Sciatic nerve (tissue), 2 donors: ENCODE results near the gene PCDHB5. TPM values are rescaled to one million over a fixed set of nuclear protein-coding genes. Genes with fewer than 3 reads are reported as not detected.
"Not testable (repeated sequence)": the region's sequence is repeated elsewhere in the genome, so short reads cannot be mapped to it uniquely, and the experiment has no call there.

ENCODE experiments used
- ATAC-seq: fragments of 200-7000 bp; cut with Tn5 transposase; one replicate; pipeline ENCODE4 v1.9.1; 2020; ENCODE audit warnings: mild to moderate bottlenecking, moderate library complexity
- DNase-seq: peaks from one replicate; pipeline ENCODE4 v3.0.0-alpha.2; 2020; ENCODE audit warnings: low spot score
- intact Hi-C: fragments of 100-400 bp; cut with DNase I; formaldehyde crosslinking; loops from one replicate; pipeline ENCODE4 v1.14.2; 2022
- total RNA-seq: library from RNA; stranded (reverse); fragmentation: NEBNext Ultra II Directional; extraction: Animal tissue kit (Norgen Biotek cat#: 25700); gene quantifications from one replicate; pipeline ENCODE4 v1.2.1, GENCODE V29; 2021
- donor health status: DM: no; HTN: no; CAD: no.
- donor health status: DM: no; HTN: no; CAD: no.

Gene PCDHB5
- total RNA-seq, 1 donor from 2014 or later, result 4.4 TPM

DNA sequence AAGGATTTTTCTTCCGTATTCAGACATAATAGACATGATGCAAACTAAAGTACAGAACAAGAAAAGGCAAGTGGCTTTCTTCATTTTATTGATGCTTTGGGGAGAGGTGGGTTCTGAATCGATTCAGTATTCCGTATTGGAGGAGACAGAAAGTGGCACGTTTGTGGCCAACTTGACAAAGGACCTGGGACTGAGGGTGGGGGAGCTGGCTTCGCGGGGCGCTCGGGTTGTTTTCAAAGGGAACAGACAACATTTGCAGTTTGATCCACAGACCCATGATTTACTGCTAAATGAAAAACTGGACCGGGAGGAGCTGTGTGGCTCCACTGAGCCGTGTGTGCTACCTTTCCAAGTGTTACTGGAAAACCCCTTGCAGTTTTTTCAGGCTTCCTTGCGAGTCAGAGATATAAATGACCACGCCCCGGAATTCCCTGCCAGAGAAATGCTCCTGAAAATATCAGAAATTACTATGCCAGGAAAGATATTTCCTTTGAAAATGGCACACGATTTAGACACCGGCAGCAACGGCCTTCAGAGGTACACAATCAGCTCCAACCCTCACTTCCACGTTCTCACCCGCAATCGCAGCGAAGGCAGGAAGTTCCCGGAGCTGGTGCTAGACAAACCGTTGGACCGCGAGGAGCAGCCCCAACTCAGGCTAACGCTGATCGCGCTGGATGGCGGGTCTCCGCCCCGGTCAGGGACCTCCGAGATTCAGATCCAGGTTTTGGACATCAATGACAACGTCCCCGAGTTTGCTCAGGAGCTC, 15.4 kb downstream of the PCDHB5 start:
- no peak for ATAC-seq
- intact Hi-C loops, result no loop called here
- DNase-seq, result no peak

DNA sequence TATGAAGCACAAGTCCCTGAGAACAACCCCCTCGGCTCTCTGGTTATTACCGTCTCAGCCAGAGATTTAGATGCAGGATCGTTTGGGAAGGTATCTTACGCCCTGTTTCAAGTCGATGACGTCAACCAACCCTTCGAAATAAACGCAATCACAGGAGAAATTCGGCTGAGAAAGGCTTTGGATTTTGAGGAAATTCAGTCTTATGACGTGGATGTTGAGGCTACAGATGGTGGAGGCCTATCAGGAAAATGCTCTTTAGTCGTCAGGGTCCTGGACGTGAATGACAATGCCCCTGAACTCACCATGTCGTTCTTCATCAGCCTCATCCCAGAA, 16.0 kb downstream of the PCDHB5 start:
- intact Hi-C loops, result no loop called here

DNA sequence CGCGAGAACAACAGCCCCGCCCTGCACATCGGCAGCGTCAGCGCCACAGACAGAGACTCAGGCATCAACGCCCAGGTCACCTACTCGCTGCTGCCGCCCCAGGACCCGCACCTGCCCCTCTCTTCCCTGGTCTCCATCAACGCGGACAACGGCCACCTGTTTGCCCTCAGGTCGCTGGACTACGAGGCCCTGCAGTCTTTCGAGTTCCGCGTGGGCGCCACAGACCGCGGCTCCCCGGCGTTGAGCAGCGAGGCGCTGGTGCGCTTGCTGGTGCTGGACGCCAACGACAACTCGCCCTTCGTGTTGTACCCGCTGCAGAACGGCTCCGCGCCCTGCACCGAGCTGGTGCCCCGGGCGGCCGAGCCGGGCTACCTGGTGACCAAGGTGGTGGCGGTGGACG, 16.6 kb downstream of the PCDHB5 start:
- ATAC-seq, DNase-seq, intact Hi-C loops: not testable (repeated sequence)

More for the DNA sequence above, 16.0 kb downstream of the PCDHB5 start:
- DNase-seq (no peak), ATAC-seq (no peak)

DNA sequence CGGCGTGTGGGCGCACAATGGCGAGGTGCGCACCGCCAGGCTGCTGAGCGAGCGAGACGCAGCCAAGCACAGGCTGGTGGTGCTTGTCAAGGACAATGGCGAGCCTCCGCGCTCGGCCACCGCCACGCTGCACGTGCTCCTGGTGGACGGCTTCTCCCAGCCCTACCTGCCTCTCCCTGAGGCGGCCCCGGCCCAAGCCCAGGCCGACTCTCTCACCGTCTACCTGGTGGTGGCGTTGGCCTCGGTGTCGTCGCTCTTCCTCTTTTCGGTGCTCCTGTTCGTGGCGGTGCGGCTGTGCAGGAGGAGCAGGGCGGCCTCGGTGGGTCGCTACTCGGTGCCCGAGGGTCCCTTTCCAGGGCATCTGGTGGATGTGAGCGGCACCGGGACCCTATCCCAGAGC, 17.1 kb downstream of the PCDHB5 start:
- DNase-seq, intact Hi-C loops, ATAC-seq: not testable (repeated sequence)

DNA sequence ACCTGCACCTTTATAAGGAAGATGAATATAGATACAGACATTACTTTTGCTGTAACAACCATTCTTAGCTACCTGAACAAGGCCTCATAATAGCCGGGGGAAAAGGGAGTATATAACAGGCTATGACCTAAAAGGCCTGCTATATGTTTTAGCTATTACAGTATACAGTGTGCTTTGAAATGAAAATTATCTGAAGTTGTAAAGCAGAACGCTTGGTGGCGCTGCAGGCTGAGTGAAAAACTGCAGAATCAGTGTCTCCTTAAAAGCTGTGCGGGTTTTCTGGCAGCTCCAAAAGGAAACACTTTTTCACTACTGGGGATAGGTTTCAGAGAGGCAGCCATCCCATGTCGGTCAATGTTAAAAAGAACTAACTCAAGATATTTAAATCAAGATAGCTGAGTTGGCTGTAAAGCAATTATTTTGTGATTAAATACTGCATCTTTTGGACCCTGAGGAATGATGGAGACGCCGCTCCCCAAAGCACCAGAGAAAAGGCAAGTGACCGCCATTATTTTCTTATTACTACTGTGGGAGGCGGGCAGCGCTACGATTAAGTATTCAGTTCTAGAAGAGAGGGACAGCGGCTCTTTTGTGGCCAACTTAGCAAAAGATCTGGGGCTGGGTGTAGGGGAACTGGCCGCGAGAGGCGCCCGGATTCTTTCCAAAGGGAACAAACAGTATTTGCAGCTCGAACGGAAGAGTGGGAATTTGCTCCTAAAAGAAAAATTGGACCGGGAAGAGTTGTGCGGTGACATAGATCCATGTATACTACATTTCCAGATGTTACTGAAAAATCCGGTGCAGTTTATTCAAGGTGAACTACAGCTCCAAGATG, 20.8 kb downstream of the PCDHB5 start:
- intact Hi-C loops, result no loop called here

DNA sequence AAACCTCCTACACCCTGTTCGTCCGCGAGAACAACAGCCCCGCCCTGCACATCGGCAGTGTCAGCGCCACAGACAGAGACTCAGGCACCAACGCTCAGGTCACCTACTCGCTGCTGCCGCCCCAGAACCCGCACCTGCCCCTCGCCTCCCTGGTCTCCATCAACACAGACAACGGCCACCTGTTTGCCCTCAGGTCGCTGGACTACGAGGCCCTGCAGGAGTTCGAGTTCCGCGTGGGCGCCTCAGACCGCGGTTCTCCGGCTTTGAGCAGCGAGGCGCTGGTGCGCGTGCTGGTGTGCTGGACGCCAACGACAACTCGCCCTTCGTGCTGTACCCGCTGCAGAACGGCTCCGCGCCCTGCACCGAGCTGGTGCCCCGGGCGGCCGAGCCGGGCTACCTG, 22.4 kb downstream of the PCDHB5 start:
- intact Hi-C loops, DNase-seq, ATAC-seq: not testable (repeated sequence)

More for the DNA sequence above, 20.8 kb downstream of the PCDHB5 start:
- ATAC-seq, result no peak
- no peak for DNase-seq

DNA sequence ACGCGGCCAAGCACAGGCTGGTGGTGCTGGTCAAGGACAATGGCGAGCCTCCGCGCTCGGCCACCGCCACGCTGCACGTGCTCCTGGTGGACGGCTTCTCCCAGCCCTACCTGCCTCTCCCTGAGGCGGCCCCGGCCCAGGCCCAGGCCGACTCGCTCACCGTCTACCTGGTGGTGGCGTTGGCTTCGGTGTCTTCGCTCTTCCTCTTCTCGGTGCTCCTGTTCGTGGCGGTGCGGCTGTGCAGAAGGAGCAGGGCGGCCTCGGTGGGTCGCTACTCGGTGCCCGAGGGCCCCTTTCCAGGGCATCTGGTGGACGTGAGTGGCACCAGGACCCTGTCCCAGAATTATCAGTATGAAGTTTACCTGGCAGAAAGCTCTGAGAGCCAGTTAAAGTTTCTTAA, 22.9 kb downstream of the PCDHB5 start:
- ATAC-seq, DNase-seq, intact Hi-C loops: not testable (repeated sequence)

DNA sequence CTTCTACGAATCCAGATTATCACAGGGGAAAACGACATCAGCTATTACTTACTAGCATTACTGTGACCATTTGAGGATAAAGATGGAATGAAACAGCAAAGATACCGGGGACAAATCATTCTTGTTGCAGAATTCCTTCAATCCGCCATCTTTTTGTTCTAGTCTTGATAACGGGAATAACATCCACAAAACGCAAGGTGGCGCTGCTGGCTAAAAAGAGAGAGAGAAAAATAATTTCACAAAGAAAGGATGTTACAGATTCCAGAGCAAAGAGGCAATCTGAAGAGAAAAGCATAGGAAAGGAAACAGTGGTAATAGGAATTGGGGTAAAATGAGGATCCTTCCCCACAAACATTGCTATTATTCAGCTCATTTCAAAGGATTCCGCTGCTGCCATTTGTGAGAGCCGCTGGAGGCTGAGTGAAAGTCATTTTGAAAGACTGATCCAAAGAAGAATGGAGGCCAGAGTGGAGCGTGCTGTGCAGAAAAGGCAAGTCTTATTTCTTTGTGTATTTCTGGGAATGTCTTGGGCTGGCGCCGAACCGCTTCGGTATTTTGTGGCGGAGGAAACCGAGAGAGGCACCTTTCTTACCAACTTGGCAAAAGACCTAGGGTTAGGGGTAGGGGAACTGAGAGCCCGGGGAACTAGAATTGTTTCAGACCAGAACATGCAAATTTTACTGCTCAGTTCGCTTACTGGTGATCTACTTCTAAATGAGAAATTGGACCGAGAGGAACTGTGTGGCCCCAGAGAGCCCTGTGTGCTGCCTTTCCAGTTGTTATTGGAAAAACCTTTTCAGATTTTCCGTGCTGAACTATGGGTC, 37.6 kb downstream of the PCDHB5 start, which contains the start of gene PCDHB7:
Gene PCDHB7 (plus strand): TSS at position 264 of the 824 bp plus-strand sequence. CDS start 192 bp downstream, at position 456.
- DNase-seq (no peak), ATAC-seq (no peak)
- intact Hi-C loops, result no loop called here

DNA sequence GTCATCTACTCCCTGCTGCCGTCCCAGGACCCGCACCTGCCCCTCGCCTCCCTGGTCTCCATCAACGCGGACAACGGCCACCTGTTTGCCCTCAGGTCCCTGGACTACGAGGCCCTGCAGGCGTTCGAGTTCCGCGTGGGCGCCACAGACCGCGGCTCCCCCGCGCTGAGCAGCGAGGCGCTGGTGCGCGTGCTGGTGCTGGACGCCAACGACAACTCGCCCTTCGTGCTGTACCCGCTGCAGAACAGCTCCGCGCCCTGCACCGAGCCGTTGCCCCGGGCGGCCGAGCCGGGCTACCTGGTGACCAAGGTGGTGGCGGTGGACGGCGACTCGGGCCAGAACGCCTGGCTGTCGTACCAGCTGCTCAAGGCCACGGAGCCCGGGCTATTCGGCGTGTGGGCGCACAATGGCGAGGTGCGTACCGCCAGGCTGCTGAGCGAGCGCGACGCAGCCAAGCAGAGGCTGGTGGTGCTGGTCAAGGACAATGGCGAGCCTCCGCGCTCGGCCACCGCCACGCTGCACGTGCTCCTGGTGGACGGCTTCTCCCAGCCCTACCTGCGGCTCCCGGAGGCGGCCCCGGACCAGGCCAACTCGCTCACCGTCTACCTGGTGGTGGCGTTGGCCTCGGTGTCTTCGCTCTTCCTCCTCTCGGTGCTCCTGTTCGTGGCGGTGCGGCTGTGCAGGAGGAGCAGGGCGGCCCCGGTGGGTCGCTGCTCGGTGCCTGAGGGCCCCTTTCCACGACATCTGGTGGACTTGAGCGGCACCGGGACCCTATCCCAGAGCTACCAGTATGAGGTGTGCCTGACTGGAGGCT, 39.5 kb downstream of the PCDHB5 start:
- ATAC-seq, DNase-seq, intact Hi-C loops: not testable (repeated sequence)

DNA sequence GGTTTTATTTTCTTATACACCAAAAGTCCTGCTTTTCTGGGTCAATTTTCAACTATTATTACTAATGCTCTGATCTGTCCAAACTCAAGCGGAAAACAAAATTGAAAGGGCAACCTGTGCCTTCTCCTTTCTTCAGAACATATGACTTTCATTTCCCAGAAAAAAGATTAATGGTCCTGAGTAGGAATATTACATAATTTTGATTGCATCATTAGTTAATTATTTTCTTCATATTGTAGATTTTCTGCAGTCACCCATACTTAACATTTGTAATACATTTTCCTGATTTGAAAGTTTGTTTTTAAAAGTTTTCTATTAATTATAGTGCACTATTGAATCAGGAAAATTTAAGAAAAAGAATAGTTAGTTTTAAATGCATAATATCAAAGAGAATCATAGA, 40.9 kb downstream of the PCDHB5 start:
- ATAC-seq, result no peak
- no peak for DNase-seq
- intact Hi-C loops, result no loop called here

DNA sequence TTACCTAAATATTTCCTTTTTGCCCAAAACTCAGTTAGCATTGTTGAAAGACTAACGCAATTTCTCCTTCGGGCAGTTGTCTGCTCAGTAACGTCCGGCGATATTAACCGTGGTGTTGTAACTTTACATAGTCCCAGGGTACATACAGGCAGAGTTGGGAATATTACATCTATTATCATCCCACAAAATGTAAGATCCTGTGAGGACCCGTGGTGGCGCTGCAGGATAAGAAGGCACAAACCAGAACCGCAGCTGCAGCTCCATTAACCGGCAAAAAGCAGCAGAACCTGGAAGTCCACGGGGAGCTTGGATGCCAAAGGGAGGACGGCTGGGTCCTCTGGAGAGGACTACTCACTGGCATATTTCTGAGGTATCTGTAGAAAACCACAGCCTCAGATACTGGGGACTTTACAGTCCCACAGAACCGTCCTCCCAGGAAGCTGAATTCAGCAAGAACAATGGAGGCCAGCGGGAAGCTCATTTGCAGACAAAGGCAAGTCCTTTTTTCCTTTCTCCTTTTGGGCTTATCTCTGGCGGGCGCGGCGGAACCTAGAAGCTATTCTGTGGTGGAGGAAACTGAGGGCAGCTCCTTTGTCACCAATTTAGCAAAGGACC, 42.7 kb downstream of the PCDHB5 start, which contains the start of gene PCDHB8:
Gene PCDHB8 (plus strand): TSS at position 214 of the 615 bp plus-strand sequence. CDS start 245 bp downstream, at position 459.
- ATAC-seq, DNase-seq, intact Hi-C loops: not testable (repeated sequence)

DNA sequence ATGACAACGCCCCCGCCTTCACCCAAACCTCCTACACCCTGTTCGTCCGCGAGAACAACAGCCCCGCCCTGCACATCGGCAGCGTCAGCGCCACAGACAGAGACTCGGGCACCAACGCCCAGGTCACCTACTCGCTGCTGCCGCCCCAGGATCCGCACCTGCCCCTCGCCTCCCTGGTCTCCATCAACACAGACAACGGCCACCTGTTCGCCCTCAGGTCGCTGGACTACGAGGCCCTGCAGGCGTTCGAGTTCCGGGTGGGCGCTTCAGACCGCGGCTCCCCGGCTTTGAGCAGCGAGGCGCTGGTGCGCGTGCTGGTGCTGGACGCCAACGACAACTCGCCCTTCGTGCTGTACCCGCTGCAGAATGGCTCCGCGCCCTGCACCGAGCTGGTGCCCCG, 44.4 kb downstream of the PCDHB5 start:
- intact Hi-C loops, ATAC-seq, DNase-seq: not testable (repeated sequence)

DNA sequence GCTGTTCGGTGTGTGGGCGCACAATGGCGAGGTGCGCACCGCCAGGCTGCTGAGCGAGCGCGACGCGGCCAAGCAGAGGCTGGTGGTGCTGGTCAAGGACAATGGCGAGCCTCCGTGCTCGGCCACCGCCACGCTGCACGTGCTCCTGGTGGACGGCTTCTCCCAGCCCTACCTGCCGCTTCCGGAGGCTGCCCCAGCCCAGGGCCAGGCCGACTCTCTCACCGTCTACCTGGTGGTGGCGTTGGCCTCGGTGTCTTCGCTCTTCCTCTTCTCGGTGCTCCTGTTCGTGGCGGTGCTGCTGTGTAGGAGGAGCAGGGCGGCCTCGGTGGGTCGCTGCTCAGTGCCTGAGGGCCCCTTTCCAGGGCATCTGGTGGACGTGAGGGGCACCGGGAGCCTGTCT, 44.9 kb downstream of the PCDHB5 start:
- DNase-seq, ATAC-seq, intact Hi-C loops: not testable (repeated sequence)

DNA sequence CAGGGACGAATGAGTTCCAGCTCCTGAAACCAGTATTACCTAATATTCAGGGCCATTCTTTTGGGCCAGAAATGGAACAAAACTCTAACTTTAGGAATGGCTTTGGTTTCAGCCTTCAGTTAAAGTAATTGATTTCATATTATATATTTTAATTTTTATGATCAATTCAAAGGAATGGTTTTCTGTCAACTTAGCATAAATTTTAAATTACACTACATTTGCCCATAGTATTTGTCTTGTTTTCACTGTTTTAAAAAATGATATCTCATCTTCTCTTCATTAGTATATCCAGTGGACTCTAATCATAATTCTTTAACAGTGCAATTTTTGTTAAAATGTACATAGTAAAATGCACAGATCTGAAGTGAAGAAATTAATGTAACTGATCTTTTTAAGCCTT, 45.3 kb downstream of the PCDHB5 start:
- no peak for DNase-seq
- ATAC-seq, result no peak
- intact Hi-C loops, result no loop called here

DNA sequence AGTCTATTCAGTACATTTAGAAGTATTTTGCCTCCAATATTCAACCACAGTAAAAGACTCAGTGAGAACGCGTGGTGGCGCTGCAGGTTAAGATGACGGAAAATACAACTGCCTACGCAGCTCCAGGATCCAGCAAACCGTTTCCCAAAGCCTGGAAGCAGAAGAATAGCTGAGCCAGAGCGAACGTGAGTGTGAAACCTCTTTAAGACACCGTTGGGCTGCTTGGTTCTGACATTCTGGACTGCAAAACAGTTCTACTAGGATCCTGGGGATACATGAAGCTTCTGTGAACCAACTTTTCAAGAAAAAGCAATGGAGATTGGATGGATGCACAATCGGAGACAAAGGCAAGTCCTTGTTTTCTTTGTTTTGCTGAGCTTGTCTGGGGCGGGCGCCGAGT, 47.2 kb downstream of the PCDHB5 start, which contains the start of gene PCDHB16:
Gene PCDHB16 (plus strand): TSS at position 140 of the 400 bp plus-strand sequence. CDS start 173 bp downstream, at position 313.
- intact Hi-C loops, result no loop called here
- ATAC-seq, result peak; percentile 77
- peak; percentile 72 for DNase-seq

DNA sequence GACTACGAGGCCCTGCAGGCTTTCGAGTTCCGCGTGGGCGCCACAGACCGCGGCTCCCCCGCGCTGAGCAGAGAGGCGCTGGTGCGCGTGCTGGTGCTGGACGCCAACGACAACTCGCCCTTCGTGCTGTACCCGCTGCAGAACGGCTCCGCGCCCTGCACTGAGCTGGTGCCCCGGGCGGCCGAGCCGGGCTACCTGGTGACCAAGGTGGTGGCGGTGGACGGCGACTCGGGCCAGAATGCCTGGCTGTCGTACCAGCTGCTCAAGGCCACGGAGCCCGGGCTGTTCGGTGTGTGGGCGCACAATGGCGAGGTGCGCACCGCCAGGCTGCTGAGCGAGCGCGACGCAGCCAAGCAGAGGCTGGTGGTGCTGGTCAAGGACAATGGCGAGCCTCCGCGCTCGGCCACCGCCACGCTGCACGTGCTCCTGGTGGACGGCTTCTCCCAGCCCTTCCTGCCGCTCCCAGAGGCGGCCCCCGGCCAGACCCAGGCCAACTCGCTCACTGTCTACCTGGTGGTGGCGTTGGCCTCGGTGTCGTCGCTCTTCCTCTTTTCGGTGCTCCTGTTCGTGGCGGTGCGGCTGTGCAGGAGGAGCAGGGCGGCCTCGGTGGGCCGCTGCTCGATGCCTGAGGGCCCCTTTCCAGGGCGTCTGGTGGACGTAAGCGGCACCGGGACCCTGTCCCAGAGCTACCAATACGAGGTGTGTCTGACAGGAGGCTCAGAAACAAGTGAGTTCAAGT, 49.3 kb downstream of the PCDHB5 start:
- DNase-seq, intact Hi-C loops, ATAC-seq: not testable (repeated sequence)
